Activated CD8-positive, alpha-beta T cell treated with anti-CD3 and anti-CD28 coated beads for 36 hours (primary cell): ENCODE measurements around the gene BCCIP. TPM values are rescaled to one million over a fixed set of nuclear protein-coding genes. Genes with fewer than 3 reads are reported as not detected.

Source experiments
- ATAC-seq: fragments of 200-7000 bp; cut with Tn5 transposase; one replicate; pipeline ENCODE4 v1.10.0; 2021; ENCODE audit warnings: mild to moderate bottlenecking, moderate library complexity
- CTCF ChIA-PET: fragments of 350-600 bp; sonication (Branson Sonifier 250); formaldehyde crosslinking; loops from one replicate; lab custom pipeline; 2021; ENCODE audit warnings: antibody characterized with exemption; lab: Charles Lee
- POLR2A ChIA-PET: fragments of 350-600 bp; sonication (Branson Sonifier 250); formaldehyde crosslinking; loops from one replicate; lab custom pipeline; 2021; ENCODE audit warnings: antibody characterized with exemption; lab: Charles Lee
- DNase-seq: peaks from one replicate; pipeline ENCODE4 v3.0.0-alpha.2; 2020
- H3K27ac Mint-ChIP-seq: one replicate; pipeline ENCODE4 v1.8.0; 2021; ENCODE audit warnings: mild to moderate bottlenecking, mixed read lengths
- H3K27me3 Mint-ChIP-seq: one replicate; pipeline ENCODE4 v1.8.0; 2021; ENCODE audit warnings: mixed read lengths
- H3K36me3 Mint-ChIP-seq: one replicate; pipeline ENCODE4 v1.8.0; 2021; ENCODE audit warnings: low read depth, mixed read lengths
- H3K4me1 Mint-ChIP-seq: one replicate; pipeline ENCODE4 v1.8.0; 2021; ENCODE audit warnings: low read depth, mixed read lengths
- H3K4me3 Mint-ChIP-seq: one replicate; pipeline ENCODE4 v1.8.0; 2021; ENCODE audit warnings: mild to moderate bottlenecking, moderate library complexity, mixed read lengths
- H3K9me3 Mint-ChIP-seq: one replicate; pipeline ENCODE4 v1.8.0; 2021; ENCODE audit warnings: mixed read lengths
- intact Hi-C: fragments of 100-400 bp; cut with micrococcal nuclease; formaldehyde crosslinking; loops from one replicate; pipeline ENCODE4 v1.10.0; 2022
- microRNA-seq: library from miRNA; unstranded; fragments of <30 nt; microRNA quantifications from one replicate; pipeline ENCODE4 v1.2.0, GENCODE V29; 2022; ENCODE audit warnings: borderline microRNAs expressed, borderline replicate concordance
- total RNA-seq, 2 experiments: library from RNA; stranded (reverse); gene quantifications; one replicate each; pipeline ENCODE4 v1.2.3, GENCODE V29; 2021
- TF ChIP-seq, protein P1 (sequence below): fragments of 200-600 bp; IDR thresholded peaks from one replicate; pipeline ENCODE4 v1.8.0; 2022; ENCODE audit warnings: antibody characterized with exemption, mild to moderate bottlenecking

BCCIP gene
- total RNA-seq, 2 experiments from 2014 or later: 113 to 117 TPM

DNA sequence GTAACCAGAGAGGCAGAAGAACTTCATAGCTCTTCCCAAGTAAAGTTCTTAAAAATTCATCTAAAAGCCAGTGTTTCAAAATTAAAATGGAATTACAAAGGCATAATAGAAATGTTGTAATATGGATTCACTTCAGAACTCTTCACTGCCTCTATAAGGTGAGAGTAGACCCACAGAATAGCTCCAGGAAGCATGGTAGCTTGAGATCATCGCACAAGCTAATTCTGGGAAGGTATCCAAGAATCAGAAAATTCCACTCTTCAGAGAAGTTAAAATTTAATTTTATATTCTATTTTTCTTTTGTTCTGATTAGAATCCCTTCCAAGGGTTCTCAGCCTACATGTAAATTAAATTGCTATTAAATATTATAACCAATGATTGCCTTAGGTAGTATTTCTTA, 59.2 kb downstream of the BCCIP start:
- TF ChIP-seq, protein P1, sequence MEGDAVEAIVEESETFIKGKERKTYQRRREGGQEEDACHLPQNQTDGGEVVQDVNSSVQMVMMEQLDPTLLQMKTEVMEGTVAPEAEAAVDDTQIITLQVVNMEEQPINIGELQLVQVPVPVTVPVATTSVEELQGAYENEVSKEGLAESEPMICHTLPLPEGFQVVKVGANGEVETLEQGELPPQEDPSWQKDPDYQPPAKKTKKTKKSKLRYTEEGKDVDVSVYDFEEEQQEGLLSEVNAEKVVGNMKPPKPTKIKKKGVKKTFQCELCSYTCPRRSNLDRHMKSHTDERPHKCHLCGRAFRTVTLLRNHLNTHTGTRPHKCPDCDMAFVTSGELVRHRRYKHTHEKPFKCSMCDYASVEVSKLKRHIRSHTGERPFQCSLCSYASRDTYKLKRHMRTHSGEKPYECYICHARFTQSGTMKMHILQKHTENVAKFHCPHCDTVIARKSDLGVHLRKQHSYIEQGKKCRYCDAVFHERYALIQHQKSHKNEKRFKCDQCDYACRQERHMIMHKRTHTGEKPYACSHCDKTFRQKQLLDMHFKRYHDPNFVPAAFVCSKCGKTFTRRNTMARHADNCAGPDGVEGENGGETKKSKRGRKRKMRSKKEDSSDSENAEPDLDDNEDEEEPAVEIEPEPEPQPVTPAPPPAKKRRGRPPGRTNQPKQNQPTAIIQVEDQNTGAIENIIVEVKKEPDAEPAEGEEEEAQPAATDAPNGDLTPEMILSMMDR: no peak
- CTCF ChIA-PET: interaction anchor here (3.5 kb wide), 1 partner anchor 14 kb away, joined by 21 read pairs; no protein-coding TSS in a partner anchor
- POLR2A ChIA-PET: no interaction called here
- no peak overlapping the region for H3K4me3 Mint-ChIP-seq
- no peaks in the 10 kb centered on the region for H3K4me1 Mint-ChIP-seq
- intact Hi-C loops: no loop called here
- H3K27ac Mint-ChIP-seq: no peak overlapping the region
- H3K9me3 Mint-ChIP-seq: peaks cover 1% of the 10 kb centered on the region
- H3K27me3 Mint-ChIP-seq: no peaks in the 10 kb centered on the region
- no peak for DNase-seq
- peaks cover 9% of the 10 kb centered on the region for H3K36me3 Mint-ChIP-seq
- no peak for ATAC-seq

DNA sequence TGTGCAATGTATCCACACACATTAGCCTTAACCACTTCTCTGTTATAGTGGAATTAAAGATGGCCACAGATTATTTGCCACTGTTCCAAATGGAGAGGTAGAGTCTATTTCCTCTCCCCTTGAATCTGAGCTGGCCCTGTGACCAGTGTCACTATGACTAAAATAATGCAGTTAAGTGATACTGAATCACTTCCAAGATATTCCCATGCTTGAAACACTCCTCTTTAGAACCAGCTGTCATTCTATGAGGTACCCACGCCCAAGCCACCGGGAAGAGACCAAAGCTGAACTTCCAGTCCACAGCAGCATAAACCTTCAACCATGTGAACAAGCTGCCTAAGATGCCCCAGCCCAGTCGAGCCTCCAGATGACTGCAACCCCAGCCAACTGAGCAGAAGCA, 59.9 kb downstream of the BCCIP start:
- H3K36me3 Mint-ChIP-seq: peaks cover 6% of the 10 kb centered on the region
- no peak overlapping the region for H3K4me3 Mint-ChIP-seq
- H3K27me3 Mint-ChIP-seq: no peaks in the 10 kb centered on the region
- POLR2A ChIA-PET: no interaction called here
- H3K9me3 Mint-ChIP-seq: no peaks in the 10 kb centered on the region
- CTCF ChIA-PET: interaction anchor here (3.5 kb wide), 1 partner anchor 15 kb away, joined by 21 read pairs; no protein-coding TSS in a partner anchor
- no peak overlapping the region for H3K27ac Mint-ChIP-seq
- no peaks in the 10 kb centered on the region for H3K4me1 Mint-ChIP-seq
- intact Hi-C loops: no loop called here
- DNase-seq (no peak), ATAC-seq (no peak)
- TF ChIP-seq, protein P1: no peak

Small RNAs within 50 kb of the gene (microRNA-seq; reads per million reads assigned to microRNA genes)
- gene MIR4484: 3.9 reads per million, percentile 13 among the genes with 10 or more reads in this experiment

Other genes starting within 250 kb of the BCCIP start
- not detected for gene TEX36, start 140.4 kb upstream of the BCCIP start, total RNA-seq
- 10 to 100 TPM; 26.3 to 26.4 TPM for gene EDRF1, start 103.8 kb upstream of the BCCIP start, total RNA-seq
- gene MMP21, start 47.7 kb upstream of the BCCIP start, total RNA-seq: not detected
- gene UROS, start 288 bp upstream of the BCCIP start, total RNA-seq: 10 to 100 TPM; 30.9 to 35.4 TPM
- 10 to 100 TPM; 26.6 to 27.8 TPM for gene DHX32, start 57.7 kb downstream of the BCCIP start, total RNA-seq
- gene FANK1, start 73.0 kb downstream of the BCCIP start, total RNA-seq: under 1 TPM; 0.45 to 0.58 TPM